ENCODE results near the gene DUS3L.

DNA sequence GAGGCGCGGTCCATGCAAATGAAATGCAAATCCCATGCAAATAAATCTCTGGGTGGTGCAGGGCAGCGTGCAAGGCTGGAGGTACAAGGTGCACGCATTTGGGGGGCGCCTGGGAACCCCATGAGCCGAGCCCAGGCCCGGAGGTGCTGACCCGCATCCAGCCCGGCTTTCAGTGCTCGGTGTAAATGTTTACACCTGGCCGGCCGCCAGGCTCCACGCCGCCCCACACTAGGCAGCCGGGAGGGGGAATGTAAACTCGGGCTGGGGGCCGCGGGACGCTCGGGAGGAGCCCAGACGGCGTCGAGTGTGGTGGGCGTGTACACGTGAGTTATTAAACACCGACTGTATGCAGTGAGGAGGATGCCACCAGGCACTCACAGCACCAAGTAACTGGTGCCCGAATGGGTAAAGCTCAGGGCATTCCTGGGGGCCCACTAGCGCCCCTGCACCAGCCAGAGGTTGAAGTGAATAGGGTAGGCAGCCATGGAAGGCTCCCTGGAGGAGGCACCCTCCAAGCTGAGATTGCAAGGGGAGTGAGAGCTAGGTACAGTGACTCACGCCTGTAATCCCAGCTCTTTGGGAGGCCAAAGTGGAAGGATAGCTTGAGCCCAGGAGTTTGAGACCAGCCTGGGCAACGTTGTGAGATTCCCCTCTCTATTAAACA is 31.4 kb upstream of the DUS3L start:
- TF ChIP-seq, protein P1, sequence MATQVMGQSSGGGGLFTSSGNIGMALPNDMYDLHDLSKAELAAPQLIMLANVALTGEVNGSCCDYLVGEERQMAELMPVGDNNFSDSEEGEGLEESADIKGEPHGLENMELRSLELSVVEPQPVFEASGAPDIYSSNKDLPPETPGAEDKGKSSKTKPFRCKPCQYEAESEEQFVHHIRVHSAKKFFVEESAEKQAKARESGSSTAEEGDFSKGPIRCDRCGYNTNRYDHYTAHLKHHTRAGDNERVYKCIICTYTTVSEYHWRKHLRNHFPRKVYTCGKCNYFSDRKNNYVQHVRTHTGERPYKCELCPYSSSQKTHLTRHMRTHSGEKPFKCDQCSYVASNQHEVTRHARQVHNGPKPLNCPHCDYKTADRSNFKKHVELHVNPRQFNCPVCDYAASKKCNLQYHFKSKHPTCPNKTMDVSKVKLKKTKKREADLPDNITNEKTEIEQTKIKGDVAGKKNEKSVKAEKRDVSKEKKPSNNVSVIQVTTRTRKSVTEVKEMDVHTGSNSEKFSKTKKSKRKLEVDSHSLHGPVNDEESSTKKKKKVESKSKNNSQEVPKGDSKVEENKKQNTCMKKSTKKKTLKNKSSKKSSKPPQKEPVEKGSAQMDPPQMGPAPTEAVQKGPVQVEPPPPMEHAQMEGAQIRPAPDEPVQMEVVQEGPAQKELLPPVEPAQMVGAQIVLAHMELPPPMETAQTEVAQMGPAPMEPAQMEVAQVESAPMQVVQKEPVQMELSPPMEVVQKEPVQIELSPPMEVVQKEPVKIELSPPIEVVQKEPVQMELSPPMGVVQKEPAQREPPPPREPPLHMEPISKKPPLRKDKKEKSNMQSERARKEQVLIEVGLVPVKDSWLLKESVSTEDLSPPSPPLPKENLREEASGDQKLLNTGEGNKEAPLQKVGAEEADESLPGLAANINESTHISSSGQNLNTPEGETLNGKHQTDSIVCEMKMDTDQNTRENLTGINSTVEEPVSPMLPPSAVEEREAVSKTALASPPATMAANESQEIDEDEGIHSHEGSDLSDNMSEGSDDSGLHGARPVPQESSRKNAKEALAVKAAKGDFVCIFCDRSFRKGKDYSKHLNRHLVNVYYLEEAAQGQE (IDR thresholded peaks at IDR 0.05; ENCODE audit: low read depth) = no peak
- TF ChIP-seq EP300 (IDR thresholded peaks at IDR 0.05; ENCODE audit: borderline replicate concordance) (no peak), FOXM1 (IDR thresholded peaks at IDR 0.05; ENCODE audit: borderline replicate concordance, low read depth) (no peak), TCF12 (IDR thresholded peaks at IDR 0.05; ENCODE audit: low read depth) (no peak), CEBPB (IDR thresholded peaks at IDR 0.05) (no peak), TAF1 (IDR thresholded peaks at IDR 0.05; ENCODE audit: low read depth) (no peak), YY1 (IDR thresholded peaks at IDR 0.05; ENCODE audit: low read depth) (no peak), CREB1 (IDR thresholded peaks at IDR 0.05; ENCODE audit: low read depth) (no peak), NFIC (IDR thresholded peaks at IDR 0.05) (no peak)
- TF ChIP-seq, protein P2, sequence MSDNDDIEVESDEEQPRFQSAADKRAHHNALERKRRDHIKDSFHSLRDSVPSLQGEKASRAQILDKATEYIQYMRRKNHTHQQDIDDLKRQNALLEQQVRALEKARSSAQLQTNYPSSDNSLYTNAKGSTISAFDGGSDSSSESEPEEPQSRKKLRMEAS (IDR thresholded peaks at IDR 0.05) = no peak

Data from Ishikawa (cell line).